Right ventricle myocardium superior (tissue), 1 donor: ENCODE results near the gene LTBR. TPM values are rescaled to one million over a fixed set of nuclear protein-coding genes. Genes with fewer than 3 reads are reported as not detected.
"Not testable (repeated sequence)": the region's sequence is repeated elsewhere in the genome, so short reads cannot be mapped to it uniquely, and the experiment has no call there.

Source experiments
- ATAC-seq: fragments of 200-7000 bp; cut with Tn5 transposase; one replicate; pipeline ENCODE4 v1.9.1; 2020; ENCODE audit warnings: mild to moderate bottlenecking; ENCODE audit not compliant: poor library complexity
- DNase-seq: peaks from one replicate; pipeline ENCODE4 v3.0.0-alpha.2; 2020
- intact Hi-C: fragments of 100-400 bp; cut with DNase I; formaldehyde crosslinking; loops from one replicate; pipeline ENCODE4 v1.11.2; 2022
- long read RNA-seq: library from polyadenylated mRNA; unstranded; transcript quantifications from one replicate; pipeline ENCODE4 v2.0.0, GENCODE V29; 2021
- total RNA-seq: library from RNA; stranded (reverse); fragmentation: NEBNext Ultra II Directional; extraction: Animal tissue kit (Norgen Biotek cat#: 25700); gene quantifications from one replicate; pipeline ENCODE4 v1.2.1, GENCODE V29; 2021
- donor health status: DM: no; HTN: yes; CAD: no; lungs with severe emphysema.

The LTBR gene
- 23.2 TPM for total RNA-seq
- long read RNA-seq, transcript LTBR-201 (10 exons, 2,260 nt) = major isoform, 45 of 64 reads
- long read RNA-seq, partial matches to known transcripts = 8 of 64 reads
- long read RNA-seq, other reads (novel, unspliced or antisense) = 10 of 64 reads

GRCh38 chr12:6383572-6384498 lies at the start of gene LTBR:
Gene LTBR, plus strand, starts transcription at chr12:6384162. Its CDS starts 197 bp downstream, at chr12:6384359.
- intact Hi-C loops = loop anchor here (5.0 kb wide), 1 partner anchor 47 kb away; no protein-coding TSS in a partner anchor
- peak; percentile 97 for ATAC-seq

GRCh38 chr12:6334359-6334758 lies 49.6 kb upstream of the LTBR start:
- ATAC-seq = no peak
- DNase-seq = peak; percentile 6
- intact Hi-C loops = loop anchor here (5.0 kb wide), 1 partner anchor 128 kb away; no protein-coding TSS in a partner anchor

More at GRCh38 chr12:6383572-6384498, at the start of gene LTBR:
- DNase-seq = peak; percentile 98

- DNase-seq = peak; percentile 54
- intact Hi-C loops = loop anchor here (5.0 kb wide), 2 partner anchors 47 to 127 kb away; partner anchors contain the start of gene LTBR
Measured at GRCh38 chr12:6334940-6335450, 49.0 kb upstream of the LTBR start.

GRCh38 chr12:6335451-6336078 lies 48.4 kb upstream of the LTBR start:
- intact Hi-C loops = loop anchor here (5.0 kb wide), 1 partner anchor 47 kb away; the partner anchor contains the start of gene LTBR
- DNase-seq (peak; percentile 85), ATAC-seq (peak; percentile 51)

More at GRCh38 chr12:6334940-6335450, 49.0 kb upstream of the LTBR start:
- ATAC-seq = no peak

GRCh38 chr12:6336079-6336888 lies 47.7 kb upstream of the LTBR start:
- DNase-seq (peak; percentile 96), ATAC-seq (peak; percentile 82)
- intact Hi-C loops = loop anchor here (5.0 kb wide), 1 partner anchor 46 kb away; the partner anchor contains the start of gene LTBR

- ATAC-seq (peak; percentile 0), DNase-seq (peak; percentile 51)
Measured at GRCh38 chr12:6336889-6337853, 46.8 kb upstream of the LTBR start.

GRCh38 chr12:6337958-6338433 lies 46.0 kb upstream of the LTBR start:
- intact Hi-C loops = loop anchor here (5.0 kb wide), 1 partner anchor 44 kb away; the partner anchor contains the start of gene LTBR
- ATAC-seq = no peak
- peak; percentile 41 for DNase-seq

More at GRCh38 chr12:6336889-6337853, 46.8 kb upstream of the LTBR start:
- intact Hi-C loops = loop anchor here (5.0 kb wide), 1 partner anchor 45 kb away; the partner anchor contains the start of gene LTBR

- intact Hi-C loops = loop anchor here (5.0 kb wide), 1 partner anchor 44 kb away; the partner anchor contains the start of gene LTBR
- not testable (repeated sequence) for ATAC-seq
- DNase-seq = peak; percentile 30
Measured at GRCh38 chr12:6338536-6338935, 45.4 kb upstream of the LTBR start.

- intact Hi-C loops = loop anchor here (5.0 kb wide), 1 partner anchor 43 kb away; the partner anchor contains the start of gene LTBR
- ATAC-seq = no peak
- peak; percentile 28 for DNase-seq
Measured at GRCh38 chr12:6338955-6339354, 45.0 kb upstream of the LTBR start.

GRCh38 chr12:6340032-6340638 lies 43.8 kb upstream of the LTBR start:
- no peak for ATAC-seq
- DNase-seq = no peak
- intact Hi-C loops = no loop called here

- intact Hi-C loops = no loop called here
- ATAC-seq (peak; percentile 0), DNase-seq (no peak)
Measured at GRCh38 chr12:6340745-6341416, 43.1 kb upstream of the LTBR start.

- DNase-seq (peak; percentile 83), ATAC-seq (peak; percentile 87)
- intact Hi-C loops = no loop called here
Measured at GRCh38 chr12:6341417-6342139, 42.4 kb upstream of the LTBR start, which contains the start of gene TNFRSF1A. Gene TNFRSF1A, minus strand, starts transcription at chr12:6342076. Its CDS starts 262 bp downstream, at chr12:6341814.

GRCh38 chr12:6342140-6342889 lies 41.6 kb upstream of the LTBR start:
- no peak for DNase-seq
- intact Hi-C loops = no loop called here
- no peak for ATAC-seq

- DNase-seq (no peak), ATAC-seq (no peak)
- intact Hi-C loops = no loop called here
Measured at GRCh38 chr12:6343518-6343917, 40.4 kb upstream of the LTBR start.
